ENCODE results near the gene USP34.

DNA sequence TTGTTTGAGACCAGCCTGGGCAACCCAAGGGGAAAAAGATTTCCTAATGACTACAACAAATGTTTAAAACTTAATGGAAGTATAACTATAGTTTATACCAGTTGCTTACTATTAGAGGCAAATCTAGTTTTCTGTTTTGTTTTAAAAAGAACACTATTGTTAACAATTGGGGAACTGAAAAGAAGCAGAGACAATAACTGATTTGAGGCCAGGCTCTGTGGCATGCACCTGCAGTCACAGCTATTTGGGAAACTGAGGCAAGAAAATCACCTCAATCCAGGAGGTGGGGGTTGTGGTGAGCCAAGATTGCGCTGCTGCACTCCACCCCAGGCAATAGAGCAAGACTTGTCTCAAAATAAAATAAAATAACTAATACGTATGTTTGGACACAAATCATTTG lies 28.2 kb upstream of the USP34 start:
- no peak for TF ChIP-seq GATA3 (IDR thresholded peaks at IDR 0.05; ENCODE audit: low read depth, low read length)
- no peak for TF ChIP-seq GATA2 (IDR thresholded peaks at IDR 0.05; ENCODE audit: low read depth, low read length)

All from SH-SY5Y (cell line).